Lower lobe of right lung (tissue), 2 donors: ENCODE measurements around the gene SLC35F5. TPM values are rescaled to one million over a fixed set of nuclear protein-coding genes. Genes with fewer than 3 reads are reported as not detected.
"Not testable (repeated sequence)": the region's sequence is repeated elsewhere in the genome, so short reads cannot be mapped to it uniquely, and the experiment has no call there.

Source experiments
- ATAC-seq, 2 donors: fragments of 200-7000 bp; cut with Tn5 transposase; one replicate each; pipeline ENCODE4 v1.9.1; 2020 to 2022; ENCODE audit warnings: mild to moderate bottlenecking in 2 of 2, moderate library complexity in 2 of 2
- DNase-seq: peaks from one replicate; pipeline ENCODE4 v3.0.0-alpha.2; 2020
- H3K27ac ChIP-seq: fragments of 200-600 bp; one replicate; pipeline ENCODE4 v1.8.0; 2022
- H3K27me3 ChIP-seq: fragments of 200-600 bp; one replicate; pipeline ENCODE4 v1.8.0; 2022; ENCODE audit warnings: low read depth
- H3K36me3 ChIP-seq: fragments of 200-600 bp; one replicate; pipeline ENCODE4 v1.8.0; 2022; ENCODE audit warnings: mild to moderate bottlenecking
- H3K4me1 ChIP-seq: fragments of 200-600 bp; one replicate; pipeline ENCODE4 v1.8.0; 2022
- H3K4me3 ChIP-seq: fragments of 200-600 bp; one replicate; pipeline ENCODE4 v1.8.0; 2022; ENCODE audit warnings: mild to moderate bottlenecking
- H3K9me3 ChIP-seq: fragments of 200-600 bp; one replicate; pipeline ENCODE4 v1.8.0; 2022
- CTCF ChIP-seq: fragments of 200-600 bp; IDR thresholded peaks from one replicate; pipeline ENCODE4 v1.8.0; 2022; ENCODE audit warnings: antibody characterized with exemption, mild to moderate bottlenecking
- intact Hi-C: fragments of 100-400 bp; cut with DNase I; formaldehyde crosslinking; loops from one replicate; pipeline ENCODE4 v1.11.0; 2022
- total RNA-seq: library from RNA; stranded (reverse); fragmentation: NEBNext Ultra II Directional; extraction: Animal tissue kit (Norgen Biotek cat#: 25700); gene quantifications from one replicate; pipeline ENCODE4 v1.2.1, GENCODE V29; 2021
- donor health status: DM: no; HTN: yes; CAD: no; lungs with severe emphysema.

The SLC35F5 gene
- total RNA-seq, 1 donor from 2014 or later: 70.4 TPM

- Histone ChIP-seq H3K27ac (no peak overlapping the region), H3K4me3 (no peak overlapping the region), H3K27me3 (no peaks in the 10 kb centered on the region), H3K4me1 (no peaks in the 10 kb centered on the region), H3K9me3 (no peaks in the 10 kb centered on the region), H3K36me3 (peaks cover 9% of the 10 kb centered on the region)
- intact Hi-C loops: no loop called here
- no peak for DNase-seq
- no peak for TF ChIP-seq CTCF
- ATAC-seq: peak in 1 of 2 donors; percentile 60
These were observed 49.3 kb downstream of the SLC35F5 start for GRCh38 chr2:113707106-113707505.

GRCh38 chr2:113705982-113706523 lies 50.4 kb downstream of the SLC35F5 start:
- Histone ChIP-seq H3K27me3 (no peaks in the 10 kb centered on the region), H3K27ac (no peak overlapping the region), H3K9me3 (no peaks in the 10 kb centered on the region), H3K36me3 (peaks cover 6% of the 10 kb centered on the region), H3K4me3 (no peak overlapping the region), H3K4me1 (no peaks in the 10 kb centered on the region)
- TF ChIP-seq CTCF: no peak
- no peak for ATAC-seq
- no peak for DNase-seq
- intact Hi-C loops: no loop called here

GRCh38 chr2:113704300-113704993 lies 52.0 kb downstream of the SLC35F5 start:
- ATAC-seq, DNase-seq, H3K27ac ChIP-seq, H3K9me3 ChIP-seq, H3K4me3 ChIP-seq, H3K27me3 ChIP-seq, intact Hi-C loops, H3K4me1 ChIP-seq, H3K36me3 ChIP-seq: not testable (repeated sequence)

- ATAC-seq (no peak), DNase-seq (no peak)
- TF ChIP-seq CTCF: no peak
- Histone ChIP-seq H3K9me3 (no peaks in the 10 kb centered on the region), H3K27ac (no peak overlapping the region), H3K4me1 (no peaks in the 10 kb centered on the region), H3K4me3 (no peak overlapping the region), H3K36me3 (peaks cover 6% of the 10 kb centered on the region), H3K27me3 (no peaks in the 10 kb centered on the region)
- intact Hi-C loops: no loop called here
These were observed 52.8 kb downstream of the SLC35F5 start for GRCh38 chr2:113703386-113704299.

- TF ChIP-seq CTCF: peak; percentile 19
- DNase-seq (peak; percentile 64), ATAC-seq (peak; percentile 78 to 83)
- Histone ChIP-seq H3K4me3 (no peak overlapping the region), H3K27me3 (no peaks in the 10 kb centered on the region), H3K27ac (no peak overlapping the region), H3K9me3 (no peaks in the 10 kb centered on the region), H3K36me3 (peaks cover 6% of the 10 kb centered on the region), H3K4me1 (no peaks in the 10 kb centered on the region)
- intact Hi-C loops: no loop called here
These were observed 56.1 kb downstream of the SLC35F5 start for GRCh38 chr2:113700186-113700841.
